ENCODE results near the gene IQGAP3. TPM values are rescaled to one million over a fixed set of nuclear protein-coding genes. Genes with fewer than 3 reads are reported as not detected.
"Not testable (repeated sequence)": the region's sequence is repeated elsewhere in the genome, so short reads cannot be mapped to it uniquely, and the experiment has no call there.

Gene IQGAP3
- total and polyA plus RNA-seq, 11 donors: 0.09 to 5.1 (median 0.25) TPM

- intact Hi-C loops (cut with DNase I): no loop called here
- no peaks in the 10 kb centered on the region for H3K36me3 ChIP-seq
- no peak overlapping the region for H3K27ac ChIP-seq
- no peak overlapping the region for H3K4me3 ChIP-seq
- no peaks in the 10 kb centered on the region for H3K9me3 ChIP-seq
- no peak for DNase-seq
- H3K4me1 ChIP-seq: peaks cover 0 to 28% (median 0%) of the 10 kb centered on the region in 12 donors
- TF ChIP-seq POLR2A (IDR thresholded peaks at IDR 0.05) (no peak), CTCF (IDR thresholded peaks at IDR 0.05) (no peak)
- no peaks in the 10 kb centered on the region for H3K27me3 ChIP-seq
- 52 to 89% (median 63%) methylated on average over 2 of the region's 2 CpGs for WGBS, 4 donors
- no peak for ATAC-seq
Measured at GRCh38 chr1:156555715-156556114, 16.6 kb downstream of the IQGAP3 start.

- H3K27me3 ChIP-seq: no peaks in the 10 kb centered on the region
- H3K4me1 ChIP-seq: peaks cover 0 to 28% (median 0%) of the 10 kb centered on the region in 12 donors
- no peak overlapping the region for H3K27ac ChIP-seq
- ATAC-seq: no peak
- intact Hi-C loops (cut with DNase I): no loop called here
- no peaks in the 10 kb centered on the region for H3K9me3 ChIP-seq
- no peak for DNase-seq
- H3K4me3 ChIP-seq: no peak overlapping the region
- H3K36me3 ChIP-seq: no peaks in the 10 kb centered on the region
- WGBS, 4 donors: 83 to 86% (median 84%) methylated on average over 8 of the region's 8 CpGs
- TF ChIP-seq POLR2A (IDR thresholded peaks at IDR 0.05) (no peak), CTCF (IDR thresholded peaks at IDR 0.05) (no peak)
Measured at GRCh38 chr1:156554971-156555370, 17.4 kb downstream of the IQGAP3 start.

GRCh38 chr1:156553860-156554485 is 18.4 kb downstream of the IQGAP3 start:
- intact Hi-C loops (cut with DNase I): no loop called here
- no peak overlapping the region for H3K4me3 ChIP-seq
- H3K4me1 ChIP-seq: peaks cover 0 to 28% (median 0%) of the 10 kb centered on the region in 12 donors
- H3K36me3 ChIP-seq: no peaks in the 10 kb centered on the region
- no peaks in the 10 kb centered on the region for H3K27me3 ChIP-seq
- WGBS, 4 donors: 91 to 95% (median 93%) methylated on average over 6 of the region's 6 CpGs
- ATAC-seq (peak in 1 of 4 donors; percentile 47), DNase-seq (no peak)
- TF ChIP-seq CTCF (IDR thresholded peaks at IDR 0.05) (no peak), POLR2A (IDR thresholded peaks at IDR 0.05) (no peak)
- no peaks in the 10 kb centered on the region for H3K9me3 ChIP-seq
- peak overlapping the region in 1 of 12 donors; percentile 22 for H3K27ac ChIP-seq

DNA sequence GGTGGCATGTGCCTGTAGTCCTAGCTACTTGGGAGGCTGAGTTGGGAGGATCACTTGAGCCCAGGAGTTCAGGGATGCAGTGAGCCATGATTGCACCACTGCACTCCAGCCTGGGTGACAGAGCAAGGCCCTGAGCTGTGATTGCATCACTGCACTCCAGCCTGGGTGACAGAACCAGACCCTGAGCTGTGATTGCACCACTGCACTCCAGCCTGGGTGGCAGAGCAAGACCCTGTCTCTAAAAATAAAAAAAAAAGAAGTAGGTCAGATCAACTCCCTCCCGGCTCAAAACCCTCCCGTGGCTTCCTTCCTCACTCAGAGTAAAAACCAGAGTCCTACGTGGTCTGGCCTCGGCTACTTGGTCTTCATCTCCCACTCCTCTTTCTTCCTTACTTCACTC is 19.4 kb downstream of the IQGAP3 start:
- Histone ChIP-seq H3K4me1 (peaks cover 0 to 28% (median 0%) of the 10 kb centered on the region in 12 donors), H3K27ac (peak overlapping the region in 1 of 12 donors; percentile 58)
- H3K9me3 ChIP-seq; H3K27me3 ChIP-seq; H3K36me3 ChIP-seq; H3K4me3 ChIP-seq; intact Hi-C loops (cut with DNase I): not testable (repeated sequence)
- WGBS, 4 donors: 81 to 93% (median 92%) methylated on average over 4 of the region's 4 CpGs
- DNase-seq (peak in 3 of 5 donors; percentile 52 to 73 (median 60)), ATAC-seq (peak in 3 of 4 donors; percentile 32 to 60 (median 48))

DNA sequence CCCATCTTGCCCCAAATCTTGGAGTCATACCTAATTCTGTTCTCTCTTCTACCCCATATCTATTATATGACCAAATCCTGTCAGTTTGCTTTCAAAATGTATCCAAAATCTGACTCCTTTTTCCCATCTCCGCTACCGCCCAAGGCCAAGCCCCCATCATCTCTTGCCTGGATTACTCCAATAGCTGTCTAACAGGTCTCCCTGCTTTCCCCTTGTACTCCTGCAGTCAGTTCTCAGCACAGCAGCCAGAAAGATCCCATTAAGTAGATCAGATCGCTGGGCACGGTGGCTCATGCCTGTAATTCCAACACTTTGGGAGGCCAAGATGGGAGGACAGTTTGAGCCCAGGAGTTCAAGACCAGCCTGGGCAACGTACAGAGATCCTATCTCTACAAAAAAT is 19.8 kb downstream of the IQGAP3 start:
- H3K27me3 ChIP-seq: no peaks in the 10 kb centered on the region
- no peak for TF ChIP-seq CTCF (IDR thresholded peaks at IDR 0.05)
- TF ChIP-seq POLR2A (IDR thresholded peaks at IDR 0.05): no peak
- WGBS, 4 donors: 75 to 79% (median 77%) methylated on average over 5 of the region's 5 CpGs

More for the DNA sequence above, 19.8 kb downstream of the IQGAP3 start:
- Histone ChIP-seq H3K4me1 (peaks cover 0 to 28% (median 0%) of the 10 kb centered on the region in 12 donors), H3K27ac (no peak overlapping the region), H3K36me3 (peaks cover 0 to 8% (median 0%) of the 10 kb centered on the region in 9 donors), H3K9me3 (no peaks in the 10 kb centered on the region), H3K4me3 (no peak overlapping the region)
- DNase-seq: no peak
- intact Hi-C loops (cut with DNase I): no loop called here
- ATAC-seq: no peak
